ENCODE results near the gene FXYD5. TPM values are rescaled to one million over a fixed set of nuclear protein-coding genes. Genes with fewer than 3 reads are reported as not detected.
A peak's percentile ranks its signal among the peaks of the same experiment; 100 is the strongest.

Gene FXYD5
- total RNA-seq, 1 experiment from 2014 or later = 100 TPM

GRCh38 chr19:35125749-35126623, 28.5 kb upstream of the FXYD5 start:
- Histone ChIP-seq H3K4me1 (ENCODE audit: insufficient read depth, low read length) (no peaks in the 10 kb centered on the region; the same call in 1 of the 2 replicates), H3K79me2 (ENCODE audit: insufficient read depth, low read length) (no peaks in the 10 kb centered on the region), H2BK12ac (ENCODE audit: insufficient read length, low read depth, low read length) (no peak overlapping the region), H4K5ac (ENCODE audit: insufficient read length, low read depth, low read length) (no peak overlapping the region), H3K27me3 (ENCODE audit: insufficient read depth, low read length) (no peaks in the 10 kb centered on the region), H2BK120ac (ENCODE audit: low read depth, low read length, poor library complexity, severe bottlenecking) (no peak overlapping the region), H2BK15ac (ENCODE audit: low read depth, low read length) (no peak overlapping the region), H3K56ac (ENCODE audit: insufficient read length, low read depth, low read length) (no peak overlapping the region), H2AK5ac (ENCODE audit: insufficient read length, low read length) (no peak overlapping the region), H2AFZ (ENCODE audit: low read length) (no peak overlapping the region), H3K18ac (ENCODE audit: insufficient read length, low read depth, low read length) (no peak overlapping the region), H4K8ac (replicated peaks; ENCODE audit: insufficient read length, low read depth, low read length) (no peak overlapping the region), H2BK5ac (ENCODE audit: insufficient read length, low read length) (no peak overlapping the region), H3K27ac (ENCODE audit: insufficient read length, low read depth, low read length) (no peak overlapping the region), H3K4ac (ENCODE audit: low read depth, low read length) (no peak overlapping the region), H3K9me3 (ENCODE audit: control insufficient read depth, low read depth, low read length) (no peaks in the 10 kb centered on the region), H3K23me2 (ENCODE audit: insufficient read length, low read depth, low read length, poor library complexity, severe bottlenecking) (no peaks in the 10 kb centered on the region), H3K79me1 (ENCODE audit: insufficient read depth, low read depth, low read length, poor library complexity, severe bottlenecking) (no peaks in the 10 kb centered on the region), H4K91ac (ENCODE audit: insufficient read length, low read depth, low read length) (no peak overlapping the region), H2BK20ac (ENCODE audit: low read depth, low read length, poor library complexity, severe bottlenecking) (no peak overlapping the region), H3K14ac (ENCODE audit: insufficient read depth, low read length) (no peak overlapping the region), H3K23ac (ENCODE audit: insufficient read length, low read depth, low read length) (no peak overlapping the region), H3K4me2 (ENCODE audit: insufficient read depth, insufficient read length, low read length) (no peak overlapping the region), H3K9ac (ENCODE audit: extremely low read depth, insufficient read length, low read length) (no peak overlapping the region), H4K20me1 (ENCODE audit: control insufficient read depth, insufficient read depth, insufficient read length) (no peaks in the 10 kb centered on the region), H3T11ph (ENCODE audit: low read length) (no peak overlapping the region)
- no peak for DNase-seq
- Mint-ChIP-seq H3K27me3 (ENCODE audit: low read depth) (peaks cover 9% of the 10 kb centered on the region), H3K4me3 (no peak overlapping the region), H3K4me1 (peaks cover 21 to 26% of the 10 kb centered on the region in 2 experiments; a peak in 3 of 4 replicates), H3K27ac (peak overlapping the region in 1 of 3 experiments; percentile 74; a peak in 4 of 7 replicates), H3K36me3 (ENCODE audit: insufficient read depth in 1 of 3, low read depth in 3 of 3) (no peaks in the 10 kb centered on the region), H3K9me3 (no peaks in the 10 kb centered on the region)
- WGBS (ENCODE audit: extremely low coverage, insufficient read length, low lambda C conversion rate) = no CpG with 5 or more reads among the region's 35 CpGs
- no peak for TF ChIP-seq CTCF (conservative IDR thresholded peaks at IDR 0.05)
